HepG2 (cell line): Measurements from ENCODE around the gene PCDHGA2. TPM values are rescaled to one million over a fixed set of nuclear protein-coding genes. Genes with fewer than 3 reads are reported as not detected.

Experiments used
- FUBP1 ChIP-seq: sonication (generic); formaldehyde crosslinking; IDR thresholded peaks from 2 replicates; pipeline ENCODE4 v1.5.1; 2020; ENCODE audit warnings: missing genetic modification reagents, mild to moderate bottlenecking, borderline replicate concordance
- IKZF1 ChIP-seq: fragments of 450-650 bp; IDR thresholded peaks from 2 replicates; pipeline ENCODE4 v1.7.1; 2016
- JDP2 ChIP-seq: sonication (generic); formaldehyde crosslinking; IDR thresholded peaks from 2 replicates; pipeline ENCODE4 v1.8.1; 2022; ENCODE audit warnings: missing genetic modification reagents, borderline replicate concordance
- PITX1 ChIP-seq: sonication (generic); formaldehyde crosslinking; IDR thresholded peaks from 2 replicates; pipeline ENCODE4 v1.5.1; 2020; ENCODE audit warnings: mild to moderate bottlenecking, missing genetic modification reagents
- ZBTB26 ChIP-seq: IDR thresholded peaks from 2 replicates; pipeline ENCODE4 v1.6.1; 2016; ENCODE audit warnings: missing compliant biosample characterization, missing genetic modification reagents, borderline replicate concordance
- ZFX ChIP-seq: sonication (generic); formaldehyde crosslinking; IDR thresholded peaks from 2 replicates; pipeline ENCODE4 v1.4.0; 2020; ENCODE audit warnings: mild to moderate bottlenecking, low read depth, missing genetic modification reagents, moderate library complexity
- ZNF160 ChIP-seq: sonication (generic); formaldehyde crosslinking; IDR thresholded peaks from 2 replicates; pipeline ENCODE4 v1.8.0; 2022; ENCODE audit warnings: mild to moderate bottlenecking, inconsistent platforms, missing genetic modification reagents
- ZNF180 ChIP-seq: sonication (generic); formaldehyde crosslinking; IDR thresholded peaks from 2 replicates; pipeline ENCODE4 v1.4.0; 2020; ENCODE audit warnings: low read depth, missing genetic modification reagents, borderline replicate concordance
- ZNF709 ChIP-seq: sonication (generic); formaldehyde crosslinking; IDR thresholded peaks from 2 replicates; pipeline ENCODE4 v1.5.0; 2020; ENCODE audit warnings: mild to moderate bottlenecking, missing genetic modification reagents
- ZNF766 ChIP-seq: sonication (generic); formaldehyde crosslinking; IDR thresholded peaks from 2 replicates; pipeline ENCODE4 v1.5.0; 2020; ENCODE audit warnings: missing genetic modification reagents, borderline replicate concordance
- polyA plus RNA-seq, 8 experiments: library from polyadenylated mRNA; depleted of rRNA in 3 of 8; stranded (reverse) in 7 of 8; unstranded in 1 of 8; fragments of >200 nt; fragmentation: Illumina TruSeq in 4 of 8; extraction: Trizol in 4 of 8; gene quantifications; 2 replicates each; pipeline versions ENCODE4 v1.2.1 to v1.2.3, GENCODE V29; 2011 to 2016; ENCODE audit warnings: low read depth in 4 of 8, missing spikeins in 1 of 8, mixed read lengths in 1 of 8; ENCODE audit not compliant: insufficient read depth in 1 of 8
- total RNA-seq, 5 experiments: library from RNA; depleted of rRNA; stranded (reverse); fragments of >200 nt; fragmentation: Illumina TruSeq; extraction: Trizol; gene quantifications; 2 replicates each; pipeline ENCODE4 v1.2.3, GENCODE V29; 2016; ENCODE audit warnings: low read depth in 1 of 5
- TF ChIP-seq, protein P1 (sequence below): sonication (generic); formaldehyde crosslinking; IDR thresholded peaks from 2 replicates; pipeline ENCODE4 v1.9.0; 2022; ENCODE audit warnings: missing genetic modification reagents, mild to moderate bottlenecking, borderline replicate concordance
- TF ChIP-seq, protein P2 (sequence below), 2 experiments: sonication (generic) in 1 of 2; formaldehyde crosslinking in 1 of 2; IDR thresholded peaks; 2 replicates each; pipeline versions ENCODE4 v1.6.1 to v1.9.0; 2014 to 2022; ENCODE audit warnings: antibody characterized with exemption in 1 of 2, borderline replicate concordance in 1 of 2, inconsistent platforms in 1 of 2, low read depth in 1 of 2, missing genetic modification reagents in 1 of 2
- TF ChIP-seq, protein P3 (sequence below): sonication (generic); formaldehyde crosslinking; IDR thresholded peaks from 2 replicates; pipeline ENCODE4 v1.8.0; 2022; ENCODE audit warnings: mild to moderate bottlenecking, missing genetic modification reagents

Gene PCDHGA2
- total and polyA plus RNA-seq, 2 of the 13 experiments (the other 11 are each of a cell fraction or from before 2014, with no cell fraction given): 0.04 to 0.11 TPM

GRCh38 chr5:141320225-141321169 is 18.1 kb upstream of the PCDHGA2 start, which contains the start of gene TAF7 (continued):
- TF ChIP-seq, protein P1, sequence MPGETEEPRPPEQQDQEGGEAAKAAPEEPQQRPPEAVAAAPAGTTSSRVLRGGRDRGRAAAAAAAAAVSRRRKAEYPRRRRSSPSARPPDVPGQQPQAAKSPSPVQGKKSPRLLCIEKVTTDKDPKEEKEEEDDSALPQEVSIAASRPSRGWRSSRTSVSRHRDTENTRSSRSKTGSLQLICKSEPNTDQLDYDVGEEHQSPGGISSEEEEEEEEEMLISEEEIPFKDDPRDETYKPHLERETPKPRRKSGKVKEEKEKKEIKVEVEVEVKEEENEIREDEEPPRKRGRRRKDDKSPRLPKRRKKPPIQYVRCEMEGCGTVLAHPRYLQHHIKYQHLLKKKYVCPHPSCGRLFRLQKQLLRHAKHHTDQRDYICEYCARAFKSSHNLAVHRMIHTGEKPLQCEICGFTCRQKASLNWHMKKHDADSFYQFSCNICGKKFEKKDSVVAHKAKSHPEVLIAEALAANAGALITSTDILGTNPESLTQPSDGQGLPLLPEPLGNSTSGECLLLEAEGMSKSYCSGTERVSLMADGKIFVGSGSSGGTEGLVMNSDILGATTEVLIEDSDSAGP (CRISPR knock-in tag): peak; percentile 89
- peak; percentile 55; the same call in 1 of the 2 replicates for TF ChIP-seq ZNF709
- TF ChIP-seq JDP2 (CRISPR knock-in tag): no peak
- TF ChIP-seq, protein P2, sequence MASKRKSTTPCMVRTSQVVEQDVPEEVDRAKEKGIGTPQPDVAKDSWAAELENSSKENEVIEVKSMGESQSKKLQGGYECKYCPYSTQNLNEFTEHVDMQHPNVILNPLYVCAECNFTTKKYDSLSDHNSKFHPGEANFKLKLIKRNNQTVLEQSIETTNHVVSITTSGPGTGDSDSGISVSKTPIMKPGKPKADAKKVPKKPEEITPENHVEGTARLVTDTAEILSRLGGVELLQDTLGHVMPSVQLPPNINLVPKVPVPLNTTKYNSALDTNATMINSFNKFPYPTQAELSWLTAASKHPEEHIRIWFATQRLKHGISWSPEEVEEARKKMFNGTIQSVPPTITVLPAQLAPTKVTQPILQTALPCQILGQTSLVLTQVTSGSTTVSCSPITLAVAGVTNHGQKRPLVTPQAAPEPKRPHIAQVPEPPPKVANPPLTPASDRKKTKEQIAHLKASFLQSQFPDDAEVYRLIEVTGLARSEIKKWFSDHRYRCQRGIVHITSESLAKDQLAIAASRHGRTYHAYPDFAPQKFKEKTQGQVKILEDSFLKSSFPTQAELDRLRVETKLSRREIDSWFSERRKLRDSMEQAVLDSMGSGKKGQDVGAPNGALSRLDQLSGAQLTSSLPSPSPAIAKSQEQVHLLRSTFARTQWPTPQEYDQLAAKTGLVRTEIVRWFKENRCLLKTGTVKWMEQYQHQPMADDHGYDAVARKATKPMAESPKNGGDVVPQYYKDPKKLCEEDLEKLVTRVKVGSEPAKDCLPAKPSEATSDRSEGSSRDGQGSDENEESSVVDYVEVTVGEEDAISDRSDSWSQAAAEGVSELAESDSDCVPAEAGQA (IDR thresholded peaks at IDR 0.05; ENCODE audit: low read depth): no peak; the same call in 1 of the 2 replicates
- TF ChIP-seq, protein P2 (CRISPR knock-in tag; IDR thresholded peaks at IDR 0.05; ENCODE audit: borderline replicate concordance): peak; percentile 51; the same call in 1 of the 2 replicates
- TF ChIP-seq ZFX: peak; percentile 95
- no peak for TF ChIP-seq ZNF180
- no peak for TF ChIP-seq IKZF1
- no peak; the same call in 1 of the 2 replicates for TF ChIP-seq ZNF766 (CRISPR knock-in tag)
- 0 out of 2 replicates have a peak, but pooled peaks have one; percentile 58 for TF ChIP-seq PITX1
- TF ChIP-seq FUBP1 (CRISPR knock-in tag): no peak
- TF ChIP-seq, protein P3, sequence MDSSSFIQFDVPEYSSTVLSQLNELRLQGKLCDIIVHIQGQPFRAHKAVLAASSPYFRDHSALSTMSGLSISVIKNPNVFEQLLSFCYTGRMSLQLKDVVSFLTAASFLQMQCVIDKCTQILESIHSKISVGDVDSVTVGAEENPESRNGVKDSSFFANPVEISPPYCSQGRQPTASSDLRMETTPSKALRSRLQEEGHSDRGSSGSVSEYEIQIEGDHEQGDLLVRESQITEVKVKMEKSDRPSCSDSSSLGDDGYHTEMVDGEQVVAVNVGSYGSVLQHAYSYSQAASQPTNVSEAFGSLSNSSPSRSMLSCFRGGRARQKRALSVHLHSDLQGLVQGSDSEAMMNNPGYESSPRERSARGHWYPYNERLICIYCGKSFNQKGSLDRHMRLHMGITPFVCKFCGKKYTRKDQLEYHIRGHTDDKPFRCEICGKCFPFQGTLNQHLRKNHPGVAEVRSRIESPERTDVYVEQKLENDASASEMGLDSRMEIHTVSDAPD (CRISPR knock-in tag): peak; percentile 44; the same call in 1 of the 2 replicates
- no peak for TF ChIP-seq ZNF160 (CRISPR knock-in tag)
- TF ChIP-seq ZBTB26 (CRISPR knock-in tag): peak; percentile 51; the same call in 1 of the 2 replicates
